H9 (cell line): ENCODE measurements around the gene ASCL1. TPM values are rescaled to one million over a fixed set of nuclear protein-coding genes. Genes with fewer than 3 reads are reported as not detected.

ENCODE experiments used
- DNase-seq: peaks from one replicate; pipeline ENCODE4 v3.0.0-alpha.2; 2017
- H2AFZ ChIP-seq: one replicate; pipeline ENCODE4 v1.6.1; 2013; ENCODE audit warnings: mild to moderate bottlenecking, low read length, control low read depth, moderate library complexity
- H2AK5ac ChIP-seq: 2 replicates; pipeline ENCODE4 v1.6.1; 2013; ENCODE audit warnings: low read length, control low read depth, mixed read lengths; ENCODE audit not compliant: insufficient read length
- H2BK120ac ChIP-seq: one replicate; pipeline ENCODE4 v1.6.1; 2013; ENCODE audit warnings: low read depth, mild to moderate bottlenecking, low read length, control low read depth, inconsistent platforms; ENCODE audit not compliant: poor library complexity, severe bottlenecking
- H2BK12ac ChIP-seq: 2 replicates; pipeline ENCODE4 v1.6.1; 2013; ENCODE audit warnings: low read length, control low read depth, mixed read lengths, low read depth; ENCODE audit not compliant: insufficient read length
- H2BK15ac ChIP-seq: 2 replicates; pipeline ENCODE4 v1.6.1; 2013; ENCODE audit warnings: low read depth, low read length, control low read depth
- H2BK20ac ChIP-seq: one replicate; pipeline ENCODE4 v1.6.1; 2013; ENCODE audit warnings: low read depth, mild to moderate bottlenecking, low read length, control low read depth, inconsistent platforms; ENCODE audit not compliant: poor library complexity, severe bottlenecking
- H2BK5ac ChIP-seq: 2 replicates; pipeline ENCODE4 v1.6.1; 2013; ENCODE audit warnings: low read length, control low read depth, mixed read lengths; ENCODE audit not compliant: insufficient read length
- H3K14ac ChIP-seq: 2 replicates; pipeline ENCODE4 v1.6.1; 2013; ENCODE audit warnings: low read length, control low read depth; ENCODE audit not compliant: insufficient read depth
- H3K18ac ChIP-seq: 2 replicates; pipeline ENCODE4 v1.6.1; 2013; ENCODE audit warnings: low read depth, mild to moderate bottlenecking, mixed read lengths, low read length, control low read depth; ENCODE audit not compliant: insufficient read length
- H3K23ac ChIP-seq: 2 replicates; pipeline ENCODE4 v1.6.1; 2013; ENCODE audit warnings: low read length, control low read depth, mixed read lengths, low read depth; ENCODE audit not compliant: insufficient read length
- H3K23me2 ChIP-seq: 2 replicates; pipeline ENCODE4 v1.6.1; 2013; ENCODE audit warnings: low read depth, mild to moderate bottlenecking, mixed read lengths, low read length, control low read depth; ENCODE audit not compliant: insufficient read length, poor library complexity, severe bottlenecking
- H3K27ac ChIP-seq: 2 replicates; pipeline ENCODE4 v1.5.1; 2013; ENCODE audit warnings: low read length, control low read depth, mixed read lengths, low read depth; ENCODE audit not compliant: insufficient read length
- H3K27me3 ChIP-seq: 2 replicates; pipeline ENCODE4 v1.6.1; 2013; ENCODE audit warnings: low read length, control low read depth, inconsistent platforms; ENCODE audit not compliant: insufficient read depth
- H3K4ac ChIP-seq: 2 replicates; pipeline ENCODE4 v1.6.1; 2013; ENCODE audit warnings: low read depth, mild to moderate bottlenecking, control low read depth, inconsistent platforms, low read length, moderate library complexity
- H3K4me1 ChIP-seq: 2 replicates; pipeline ENCODE4 v1.6.1; 2013; ENCODE audit warnings: low read length, control low read depth, inconsistent platforms; ENCODE audit not compliant: insufficient read depth
- H3K4me2 ChIP-seq: 2 replicates; pipeline ENCODE4 v1.6.1; 2013; ENCODE audit warnings: low read length, control low read depth, mixed read lengths; ENCODE audit not compliant: insufficient read length, insufficient read depth
- H3K56ac ChIP-seq: 2 replicates; pipeline ENCODE4 v1.6.1; 2013; ENCODE audit warnings: low read depth, mild to moderate bottlenecking, mixed read lengths, low read length, control low read depth; ENCODE audit not compliant: insufficient read length
- H3K79me1 ChIP-seq: 2 replicates; pipeline ENCODE4 v1.6.1; 2013; ENCODE audit warnings: low read depth, mild to moderate bottlenecking, moderate library complexity, low read length, control low read depth, inconsistent platforms; ENCODE audit not compliant: insufficient read depth, poor library complexity, severe bottlenecking
- H3K79me2 ChIP-seq: 2 replicates; pipeline ENCODE4 v1.6.1; 2013; ENCODE audit warnings: low read length, control low read depth, inconsistent platforms; ENCODE audit not compliant: insufficient read depth
- H3K9ac ChIP-seq: 2 replicates; pipeline ENCODE4 v1.6.1; 2013; ENCODE audit warnings: low read length, control low read depth, mixed read lengths; ENCODE audit not compliant: insufficient read length; ENCODE audit errors: extremely low read depth
- H3K9me3 ChIP-seq: one replicate; pipeline ENCODE4 v1.6.1; 2013; ENCODE audit warnings: low read depth, low read length, inconsistent platforms; ENCODE audit not compliant: control insufficient read depth
- H3T11ph ChIP-seq: one replicate; pipeline ENCODE4 v1.6.1; 2013; ENCODE audit warnings: mild to moderate bottlenecking, low read length, control low read depth, inconsistent platforms
- H4K20me1 ChIP-seq: one replicate; pipeline ENCODE4 v1.6.1; 2013; ENCODE audit not compliant: control insufficient read depth, insufficient read length, insufficient read depth
- H4K5ac ChIP-seq: 2 replicates; pipeline ENCODE4 v1.6.1; 2013; ENCODE audit warnings: low read depth, mild to moderate bottlenecking, mixed read lengths, low read length, control low read depth; ENCODE audit not compliant: insufficient read length
- H4K8ac ChIP-seq: replicated peaks from 2 replicates; pipeline ENCODE4 v1.6.1; 2013; ENCODE audit warnings: low read length, control low read depth, mixed read lengths, low read depth; ENCODE audit not compliant: insufficient read length
- H4K91ac ChIP-seq: 2 replicates; pipeline ENCODE4 v1.6.1; 2013; ENCODE audit warnings: low read depth, mild to moderate bottlenecking, moderate library complexity, mixed read lengths, low read length, control low read depth; ENCODE audit not compliant: insufficient read length
- H3K27ac Mint-ChIP-seq, 3 experiments: 2 replicates in 2 of 3; 3 replicates in 1 of 3; pipeline ENCODE4 v1.8.0; 2020 to 2021; ENCODE audit warnings: mixed read lengths in 3 of 3, mild to moderate bottlenecking in 1 of 3, moderate library complexity in 1 of 3
- H3K27me3 Mint-ChIP-seq: 2 replicates; pipeline ENCODE4 v1.8.0; 2021; ENCODE audit warnings: low read depth, mild to moderate bottlenecking, moderate library complexity, mixed read lengths
- H3K36me3 Mint-ChIP-seq, 3 experiments: 2 replicates in 2 of 3; 3 replicates in 1 of 3; pipeline ENCODE4 v1.8.0; 2020 to 2021; ENCODE audit warnings: low read depth in 3 of 3, mixed read lengths in 3 of 3; ENCODE audit not compliant: insufficient read depth in 1 of 3
- H3K4me1 Mint-ChIP-seq, 2 experiments: 2 replicates each; pipeline ENCODE4 v1.8.0; 2020; ENCODE audit warnings: mixed read lengths in 2 of 2
- H3K4me3 Mint-ChIP-seq, 2 experiments: 2 replicates in 1 of 2; 3 replicates in 1 of 2; pipeline ENCODE4 v1.8.0; 2020 to 2021; ENCODE audit warnings: mild to moderate bottlenecking in 2 of 2, mixed read lengths in 2 of 2, moderate library complexity in 1 of 2
- H3K9me3 Mint-ChIP-seq, 2 experiments: 2 replicates in 1 of 2; 3 replicates in 1 of 2; pipeline ENCODE4 v1.8.0; 2020; ENCODE audit warnings: mild to moderate bottlenecking in 2 of 2, mixed read lengths in 2 of 2, moderate library complexity in 1 of 2
- CTCF ChIP-seq: fragments of 200-600 bp; sonication (generic); conservative IDR thresholded peaks from 3 replicates; pipeline ENCODE4 v1.8.0; 2021; ENCODE audit warnings: antibody characterized with exemption, mild to moderate bottlenecking
- WGBS: extraction: QIAGEN DNeasy Blood & Tissue Kit; methylation state at CpG from one replicate; pipeline ENCODE4 v1.1.7; 2013; ENCODE audit warnings: missing lambda C conversion rate, low lambda C conversion rate, mixed read lengths; ENCODE audit not compliant: insufficient read length; ENCODE audit errors: extremely low coverage; 5-methylcytosine and 5-hydroxymethylcytosine counted together
- total RNA-seq: library from RNA; stranded (reverse); gene quantifications from 2 replicates; pipeline ENCODE4 v1.2.1, GENCODE V29; 2021

ASCL1 gene
- total RNA-seq, 1 experiment from 2014 or later: not detected

GRCh38 chr12:102976609-102977280 lies 19.3 kb downstream of the ASCL1 start:
- no peak overlapping the region for H2BK12ac ChIP-seq
- no peaks in the 10 kb centered on the region for H3K4me1 ChIP-seq
- no peak for DNase-seq
- H3K18ac ChIP-seq: no peak overlapping the region
- H3K23ac ChIP-seq: no peak overlapping the region
- H2BK5ac ChIP-seq: no peak overlapping the region
- H4K5ac ChIP-seq: no peak overlapping the region
- H3K14ac ChIP-seq: no peak overlapping the region
- no peaks in the 10 kb centered on the region for H3K9me3 ChIP-seq
- H3K79me1 ChIP-seq: no peaks in the 10 kb centered on the region
- no peak overlapping the region for H2AK5ac ChIP-seq
- H3K27me3 Mint-ChIP-seq: peaks cover 46% of the 10 kb centered on the region
- H3K27me3 ChIP-seq: no peaks in the 10 kb centered on the region
- no peaks in the 10 kb centered on the region for H3K36me3 Mint-ChIP-seq
- H2AFZ ChIP-seq: no peak overlapping the region
- no peaks in the 10 kb centered on the region for H3K23me2 ChIP-seq
- no peak overlapping the region for H3K4me2 ChIP-seq
- TF ChIP-seq CTCF: peak; percentile 61
- no peaks in the 10 kb centered on the region for H3K9me3 Mint-ChIP-seq
- no peak overlapping the region for H2BK20ac ChIP-seq
- H3K9ac ChIP-seq: no peak overlapping the region
- no peak overlapping the region for H3K4ac ChIP-seq
- H4K8ac ChIP-seq: no peak overlapping the region
- H3K4me1 Mint-ChIP-seq: no peaks in the 10 kb centered on the region
- H3K56ac ChIP-seq: no peak overlapping the region
- H3K27ac ChIP-seq: no peak overlapping the region
- H4K20me1 ChIP-seq: no peaks in the 10 kb centered on the region
- H2BK120ac ChIP-seq: no peak overlapping the region
- H2BK15ac ChIP-seq: no peak overlapping the region
- no peaks in the 10 kb centered on the region for H3K79me2 ChIP-seq
- no peak overlapping the region for H3K27ac Mint-ChIP-seq
- H4K91ac ChIP-seq: no peak overlapping the region
- no peak overlapping the region for H3T11ph ChIP-seq
- H3K4me3 Mint-ChIP-seq: no peak overlapping the region
- no CpG with 5 or more reads among the region's 5 CpGs for WGBS
